ENCODE results near the gene CACHD1.

GRCh38 chr1:64497088-64497883, 27.4 kb downstream of the CACHD1 start:
- TF ChIP-seq CTCF (conservative IDR thresholded peaks at IDR 0.05; ENCODE audit: low read length), result no peak
- TF ChIP-seq EZH2phosphoT487 (IDR thresholded peaks at IDR 0.05; ENCODE audit: borderline replicate concordance, low read depth, low read length), result no peak
